GM12873 (cell line): ENCODE data around the gene LIG3.

Experiments used
- CTCF ChIP-seq: IDR thresholded peaks from 2 replicates; pipeline ENCODE4 v1.5.1; 2012; ENCODE audit warnings: low read depth, mild to moderate bottlenecking, moderate library complexity, low read length, control low read depth; ENCODE audit not compliant: insufficient read depth; ENCODE audit errors: missing control alignments

The LIG3 gene

GRCh38 chr17:35017021-35017420, 36.7 kb downstream of the LIG3 start:
- no peak for TF ChIP-seq CTCF

GRCh38 chr17:35018814-35019213, 38.5 kb downstream of the LIG3 start:
- TF ChIP-seq CTCF, result no peak

- TF ChIP-seq CTCF, result no peak
These were observed 39.3 kb downstream of the LIG3 start for GRCh38 chr17:35019386-35020179.

- TF ChIP-seq CTCF, result no peak
These were observed 41.4 kb downstream of the LIG3 start for GRCh38 chr17:35021520-35022380.

- TF ChIP-seq CTCF, result no peak
These were observed 42.3 kb downstream of the LIG3 start for GRCh38 chr17:35022536-35023063.

- no peak for TF ChIP-seq CTCF
These were observed 43.2 kb downstream of the LIG3 start for GRCh38 chr17:35023538-35023937.

GRCh38 chr17:35025541-35025940, 45.2 kb downstream of the LIG3 start:
- TF ChIP-seq CTCF, result no peak
